ENCODE measurements around the gene CBFB.
A peak's percentile ranks its signal among the peaks of the same experiment; 100 is the strongest.
"Not testable (repeated sequence)": the region's sequence is repeated elsewhere in the genome, so short reads cannot be mapped to it uniquely, and the experiment has no call there.

Gene CBFB

DNA sequence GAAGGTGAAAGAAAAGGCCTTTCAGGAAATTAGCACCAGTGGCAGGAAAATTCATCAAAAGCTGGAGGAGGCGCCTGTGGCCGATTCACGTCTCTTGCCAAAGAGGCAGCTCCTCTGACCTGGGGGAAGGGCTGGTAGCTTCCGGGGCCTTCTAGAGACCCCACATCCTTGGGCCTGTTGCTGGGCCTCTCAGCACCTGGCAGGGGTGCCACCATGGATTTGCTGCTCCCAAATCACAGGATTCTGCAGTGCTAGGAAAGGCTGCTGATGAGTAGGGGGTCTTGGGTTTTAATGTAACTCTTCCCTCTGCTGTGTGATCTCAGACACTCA, 11.6 kb upstream of the CBFB start:
- DNase-seq = no peak

DNA sequence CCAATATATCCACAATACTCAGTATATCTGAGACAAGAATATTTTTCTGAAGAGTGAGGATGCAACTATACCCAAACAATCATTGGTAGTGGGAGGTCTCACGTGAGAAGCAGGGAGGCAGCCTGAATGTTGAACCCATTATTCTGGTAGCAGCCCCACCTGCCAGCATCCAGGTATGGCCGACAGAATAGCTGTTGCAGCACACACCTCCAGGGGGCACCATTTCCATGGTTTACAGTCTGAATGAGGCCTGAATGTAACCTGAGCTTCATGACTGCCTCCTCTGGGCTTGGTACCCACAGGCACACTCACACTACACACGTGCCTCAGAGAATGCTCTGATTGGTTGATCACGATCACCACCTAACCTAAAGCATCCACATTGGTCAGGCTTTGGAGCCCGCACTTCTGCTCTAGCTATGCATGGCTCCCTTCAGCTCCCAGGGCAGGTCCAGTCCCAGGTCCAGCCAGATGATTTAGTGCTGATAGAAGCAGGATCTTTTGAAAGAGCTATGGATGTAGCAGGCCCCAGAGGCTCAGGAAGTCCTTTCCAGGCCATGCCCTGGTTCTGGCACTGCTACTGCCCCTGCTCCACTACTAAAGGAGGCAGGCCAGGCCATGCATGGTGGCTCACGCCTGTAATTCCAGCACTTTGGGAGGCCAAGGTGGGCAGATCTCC, 11.0 kb upstream of the CBFB start:
- peak; percentile 87 for DNase-seq

DNA sequence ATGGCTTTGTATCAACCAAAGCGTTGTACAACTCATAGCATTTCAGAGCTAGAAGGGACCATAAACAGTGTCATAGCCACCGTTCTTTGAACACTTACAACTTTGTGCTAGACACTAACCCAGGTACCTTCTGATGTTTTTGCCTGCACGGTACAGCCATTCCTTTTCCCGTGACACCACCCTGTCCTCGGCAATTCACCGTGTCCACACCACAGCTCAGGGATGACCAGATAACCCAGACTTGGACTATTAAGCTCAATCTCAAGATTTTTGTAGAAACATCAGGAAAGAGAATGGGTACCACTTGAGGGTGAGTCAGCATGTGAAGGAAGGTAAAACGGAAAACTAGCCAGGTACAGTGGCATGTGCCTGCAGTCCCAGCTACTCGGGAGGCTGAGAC, 9.8 kb upstream of the CBFB start:
- DNase-seq = no peak

DNA sequence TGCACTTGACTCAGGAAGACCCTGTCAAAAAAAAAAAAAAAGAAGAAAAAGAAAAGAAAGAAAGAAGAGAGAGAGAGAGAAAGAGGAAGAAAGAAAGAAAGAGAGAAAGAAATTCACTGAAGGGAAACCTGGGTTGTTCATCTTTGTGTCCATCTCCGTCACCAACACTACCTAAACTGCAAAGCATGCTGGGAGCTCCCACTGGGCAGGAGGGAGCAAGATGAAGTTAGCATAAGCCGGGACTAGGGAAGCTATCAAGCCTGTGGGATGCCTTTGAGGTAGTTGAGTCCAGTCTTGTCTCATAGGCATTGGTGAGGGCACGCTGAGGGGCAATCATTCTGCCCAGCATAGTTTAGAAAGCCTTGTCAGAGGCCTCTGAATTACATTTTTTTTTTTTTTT, 7.6 kb upstream of the CBFB start:
- DNase-seq = no peak

DNA sequence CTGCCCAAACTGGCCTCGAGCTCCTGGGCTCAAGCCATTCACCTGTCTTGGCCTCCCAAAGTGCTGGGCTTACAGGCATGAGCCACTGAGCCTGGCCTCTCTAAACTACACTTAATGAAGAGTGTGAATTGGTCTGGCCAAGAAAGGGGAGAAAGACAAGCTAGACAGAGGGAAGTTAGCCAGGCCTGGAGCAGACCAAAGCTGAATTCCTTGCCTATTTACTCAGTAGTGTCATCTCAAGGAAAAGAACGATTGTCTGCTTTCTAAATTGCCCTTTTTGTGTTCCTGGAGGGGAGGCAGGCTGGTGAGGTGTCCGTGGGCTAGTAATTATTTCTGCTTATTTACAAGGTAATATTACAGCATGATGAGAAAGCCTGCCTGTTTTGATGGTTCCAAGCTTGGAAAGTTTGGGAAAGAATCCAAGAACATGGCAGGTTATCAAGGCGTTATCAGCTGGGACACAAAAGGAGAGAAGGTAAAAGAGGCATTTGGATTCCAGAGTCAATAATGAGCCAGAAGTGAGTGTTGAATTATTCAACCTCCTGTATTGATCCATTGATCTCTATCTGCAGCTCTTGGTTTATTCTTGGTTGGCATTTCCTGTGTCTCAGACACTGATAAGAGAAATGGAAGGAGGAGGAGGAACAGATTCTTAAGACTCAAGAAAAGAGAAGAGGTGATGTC, 6.3 kb upstream of the CBFB start:
- no peak for DNase-seq

DNA sequence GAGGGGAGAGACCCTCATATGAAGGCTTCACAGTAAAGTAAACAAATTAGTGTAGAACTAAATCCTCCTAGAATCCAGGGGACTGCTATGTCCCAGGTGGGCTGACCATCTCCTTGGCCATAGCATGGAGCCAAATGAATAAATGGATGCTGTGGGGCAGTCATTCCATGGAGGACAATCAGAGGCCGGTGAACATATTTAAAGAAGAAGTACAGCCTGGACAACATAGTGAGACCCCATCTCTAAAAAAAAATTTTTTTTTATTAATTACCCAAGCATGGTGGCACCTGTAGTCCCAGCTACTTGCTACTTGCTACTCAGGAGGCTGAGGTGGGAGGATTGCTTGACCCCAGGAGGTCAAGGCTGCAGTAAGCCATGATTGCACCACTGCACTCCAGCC, 5.3 kb upstream of the CBFB start:
- no peak for DNase-seq

DNA sequence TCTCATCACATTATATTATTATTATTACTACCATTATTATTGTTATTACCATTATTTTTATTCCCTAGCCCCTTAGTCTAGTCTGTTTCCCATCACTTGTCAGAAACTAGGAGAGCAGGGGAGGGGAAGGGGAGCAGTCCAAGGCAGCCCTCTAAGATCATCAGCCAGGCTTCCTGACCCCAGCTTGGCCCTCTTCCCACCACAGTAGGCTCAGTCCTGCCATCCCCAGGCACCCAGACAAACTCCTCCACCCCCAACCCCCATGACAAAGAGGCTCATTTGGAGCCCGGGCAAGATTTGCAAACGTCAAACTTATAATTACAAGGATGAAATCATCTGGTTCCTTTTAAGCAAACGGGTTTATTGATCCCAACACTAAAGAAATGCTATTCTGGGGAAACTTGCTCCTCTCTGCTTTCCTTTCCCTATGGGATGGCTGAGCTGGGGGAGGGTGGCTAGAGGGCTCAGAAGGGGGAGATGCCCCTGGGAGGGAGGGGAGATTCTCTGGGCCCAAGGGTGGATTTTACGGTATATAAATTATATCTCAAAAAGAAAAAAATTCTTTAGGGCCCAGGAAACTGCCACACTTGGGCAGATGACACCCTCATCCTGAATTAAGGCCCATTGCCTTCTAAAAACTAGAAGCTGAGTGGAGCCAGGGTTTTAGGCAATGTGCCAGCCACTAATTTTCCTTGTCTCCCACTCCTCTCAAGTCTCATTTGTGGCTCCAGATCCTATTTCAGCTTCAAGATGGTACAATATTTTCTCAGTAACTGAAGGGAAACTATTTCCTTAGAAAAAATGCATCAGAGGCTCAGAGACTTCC, 4.4 kb upstream of the CBFB start:
- DNase-seq = no peak

DNA sequence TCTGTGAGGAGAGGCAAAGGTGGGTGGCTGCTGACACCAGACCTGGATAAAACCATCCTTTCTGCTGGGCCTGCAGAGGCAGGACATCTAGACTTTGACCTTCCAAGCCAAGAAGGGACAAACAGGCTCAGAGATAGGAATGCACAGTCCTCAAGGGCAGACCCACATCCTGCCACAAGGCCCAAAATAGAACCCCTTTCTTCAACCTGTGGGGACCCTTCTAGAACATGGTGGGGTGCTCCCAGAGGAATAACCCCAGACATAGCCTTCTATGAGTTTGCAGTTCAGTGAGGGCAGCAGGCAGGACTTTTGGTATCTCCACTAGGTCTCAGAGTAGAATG, 3.8 kb upstream of the CBFB start:
- no peak for DNase-seq

DNA sequence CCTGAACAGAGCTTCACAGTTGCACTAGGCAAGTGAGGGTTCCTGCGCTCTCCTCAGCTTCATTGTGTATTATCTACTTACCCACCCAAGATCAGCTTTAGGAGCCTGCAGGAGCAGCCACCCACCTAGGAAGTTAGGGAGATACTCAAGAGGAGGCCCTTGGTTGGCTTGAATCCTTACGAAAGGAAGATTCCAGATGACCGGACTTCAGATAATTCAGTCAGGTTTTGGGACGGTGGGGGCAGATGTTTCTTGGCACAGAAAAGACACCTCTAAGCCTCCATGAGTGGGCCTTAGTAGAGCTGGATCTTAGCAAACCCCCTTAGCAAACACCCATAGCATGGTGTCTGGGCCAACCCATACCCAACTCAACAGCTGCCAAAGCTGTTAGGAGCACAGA, 2.4 kb upstream of the CBFB start:
- no peak for DNase-seq

DNA sequence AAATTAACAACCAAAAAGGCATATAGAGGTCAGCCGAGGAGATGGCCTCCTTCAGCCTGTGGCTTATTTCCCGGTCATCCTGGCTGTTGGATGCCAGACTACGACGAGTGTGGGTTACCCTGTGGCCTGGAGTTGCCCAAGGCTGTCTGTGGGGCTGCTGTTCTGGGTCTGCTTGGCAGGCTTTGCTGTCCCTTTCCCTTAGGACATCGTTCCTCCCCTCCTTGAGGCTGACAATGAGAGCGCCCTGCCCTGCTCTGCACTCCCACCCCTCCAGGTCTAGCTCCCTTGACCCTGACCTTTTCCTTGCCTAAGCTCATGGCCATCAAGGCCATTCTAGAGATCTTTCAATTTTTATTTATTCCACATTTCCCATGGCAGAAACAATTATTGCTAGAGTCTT, 1.9 kb upstream of the CBFB start:
- DNase-seq = no peak

DNA sequence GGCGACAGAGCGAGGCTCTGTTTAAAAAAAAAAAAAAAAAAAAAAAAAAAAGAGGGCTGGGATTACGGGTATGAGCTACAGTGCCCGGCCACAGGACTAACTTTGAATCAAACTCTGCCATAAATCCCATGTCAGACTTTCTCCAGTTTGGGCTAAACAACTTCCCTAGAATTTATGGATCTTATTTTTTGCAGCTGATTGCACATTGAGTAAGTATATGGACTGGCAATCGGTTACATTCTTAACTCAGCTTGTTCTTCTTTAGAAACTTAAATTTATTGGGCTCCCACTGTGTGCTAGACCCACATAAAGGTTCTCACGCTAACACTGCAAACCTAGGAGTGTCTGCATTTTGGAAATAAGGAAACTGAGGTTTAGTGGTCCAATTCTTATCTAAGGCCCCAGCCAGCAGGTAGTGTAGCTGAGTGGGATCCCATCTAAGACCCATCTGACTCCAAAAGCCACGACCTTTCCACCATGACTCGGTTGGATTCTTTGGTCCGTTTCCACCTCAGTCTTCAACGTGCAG, 718 bp upstream of the CBFB start:
- no peak for DNase-seq

DNA sequence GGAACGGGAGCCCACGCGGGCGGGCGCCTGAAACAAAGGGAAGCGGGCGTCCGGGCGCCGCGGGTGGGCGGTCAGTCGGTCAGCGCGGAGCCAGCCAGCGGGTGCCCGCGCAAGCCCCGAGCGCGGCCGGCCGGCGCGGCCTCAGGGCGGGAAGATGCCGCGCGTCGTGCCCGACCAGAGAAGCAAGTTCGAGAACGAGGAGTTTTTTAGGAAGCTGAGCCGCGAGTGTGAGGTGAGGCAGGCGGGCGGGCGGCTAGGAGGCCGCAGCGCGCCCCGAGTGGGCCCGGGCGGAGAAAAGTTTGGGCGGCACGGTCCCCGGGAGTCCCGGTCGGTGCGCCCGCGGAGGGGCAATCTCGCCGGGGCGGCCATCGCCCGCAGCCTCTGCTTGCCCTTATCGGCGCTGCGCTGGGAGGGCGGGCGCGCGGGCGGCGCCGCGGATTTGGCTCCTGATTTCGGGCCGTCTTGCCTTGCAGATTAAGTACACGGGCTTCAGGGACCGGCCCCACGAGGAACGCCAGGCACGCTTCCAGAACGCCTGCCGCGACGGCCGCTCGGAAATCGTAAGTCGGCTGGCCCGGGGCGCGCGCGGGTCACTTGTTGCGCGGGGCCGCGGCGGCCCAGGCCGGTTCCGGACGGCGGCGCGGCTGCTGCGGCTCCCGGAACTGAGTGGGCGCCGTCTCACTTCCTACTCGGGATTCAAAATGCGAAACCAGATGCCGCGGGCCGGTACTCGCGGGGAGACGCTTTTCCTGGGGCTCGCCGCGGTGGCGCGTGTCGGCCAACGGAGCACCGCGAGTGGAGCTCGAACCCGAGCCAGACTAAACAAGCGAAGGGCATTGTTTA, 526 bp downstream of the CBFB start:
- peak; percentile 50 for DNase-seq

DNA sequence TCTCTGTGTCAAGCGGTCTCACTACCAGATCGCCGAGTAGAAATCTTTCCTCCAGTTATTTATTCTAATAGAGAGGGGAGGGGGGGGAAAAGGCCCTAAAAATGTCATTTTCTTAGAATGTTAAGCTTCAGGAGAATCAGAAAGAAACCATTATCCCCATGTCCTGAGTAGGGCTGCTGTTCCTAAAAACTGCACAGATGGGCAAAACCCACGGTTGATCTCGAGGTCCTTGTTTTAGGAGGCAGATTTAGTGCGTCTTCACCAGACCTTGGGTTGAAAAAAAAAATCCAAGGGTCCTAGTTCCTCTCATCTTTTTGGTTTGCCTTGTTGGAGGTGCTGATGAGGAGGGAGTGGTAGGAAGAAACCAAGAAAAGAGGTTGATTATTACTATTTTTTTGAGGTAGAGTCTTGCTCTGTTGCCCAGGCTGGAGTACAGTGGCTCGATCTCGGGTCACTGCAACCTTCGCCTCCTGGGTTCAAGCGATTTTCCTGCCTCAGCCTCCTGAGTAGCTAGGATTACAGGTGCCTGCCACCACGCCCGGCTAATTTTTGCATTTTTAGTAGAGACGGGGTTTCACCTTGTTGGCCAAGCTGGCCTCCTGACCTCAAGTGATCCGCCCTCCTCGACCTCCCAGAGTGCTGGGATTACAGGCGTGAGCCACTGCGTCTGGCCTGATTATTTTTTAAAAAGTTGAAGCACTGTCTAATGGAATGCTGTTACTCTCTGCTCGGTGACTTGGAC, 1.4 kb downstream of the CBFB start:
- DNase-seq = no peak

DNA sequence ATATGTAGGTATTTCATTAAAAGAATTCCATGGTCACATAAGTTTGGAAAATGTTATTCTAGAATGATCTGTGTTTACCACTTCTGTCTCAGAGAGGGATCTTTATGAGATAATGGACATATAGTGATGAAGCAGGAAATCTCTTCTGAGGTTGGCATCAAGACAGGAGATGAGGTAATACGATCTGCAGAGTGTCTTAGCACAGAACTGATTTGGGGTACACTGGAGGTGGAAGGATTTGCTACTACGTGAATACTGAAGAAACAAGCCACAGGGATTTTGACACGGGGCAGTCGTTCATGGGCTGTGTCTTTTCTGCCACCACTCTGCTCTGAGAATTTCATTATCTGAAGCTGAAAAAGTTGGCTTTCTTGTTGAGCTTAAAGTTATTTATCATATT, 5.5 kb downstream of the CBFB start:
- DNase-seq = no peak

DNA sequence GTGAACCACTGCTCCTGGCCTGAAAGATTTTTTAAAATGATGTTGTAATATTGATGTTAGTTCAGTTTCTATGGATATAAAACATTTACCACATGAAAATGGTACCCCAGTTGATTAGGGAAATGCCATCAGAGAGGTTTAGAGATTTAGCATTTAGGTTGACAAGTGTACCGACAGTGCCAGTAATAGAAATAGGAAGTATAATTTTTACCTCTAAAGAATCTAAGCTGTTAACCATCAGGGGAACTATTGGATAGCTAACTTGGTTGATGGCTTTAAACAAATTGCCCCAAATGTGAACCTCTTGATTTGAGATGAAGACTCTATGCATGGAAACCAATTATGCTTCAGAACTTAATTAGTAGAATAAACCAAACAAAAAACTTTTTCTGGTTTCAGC, 6.4 kb downstream of the CBFB start:
- no peak for DNase-seq

DNA sequence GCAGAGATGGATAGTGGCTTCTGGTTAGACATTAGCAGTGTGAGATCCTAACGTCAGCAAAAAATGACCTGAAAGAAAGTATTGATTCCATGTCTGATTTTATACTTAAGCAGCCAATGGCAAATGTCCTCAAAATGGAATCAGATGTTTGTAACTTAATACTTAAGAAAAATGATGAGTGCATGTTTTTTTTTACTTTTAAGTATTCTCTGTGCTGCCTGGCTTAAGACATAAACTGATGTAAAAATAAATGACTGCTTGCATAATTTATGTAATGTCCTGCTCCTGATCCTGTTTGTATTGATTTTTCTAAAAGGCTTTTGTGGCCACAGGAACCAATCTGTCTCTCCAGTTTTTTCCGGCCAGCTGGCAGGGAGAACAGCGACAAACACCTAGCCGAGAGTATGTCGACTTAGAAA, 7.4 kb downstream of the CBFB start:
- no peak for DNase-seq

DNA sequence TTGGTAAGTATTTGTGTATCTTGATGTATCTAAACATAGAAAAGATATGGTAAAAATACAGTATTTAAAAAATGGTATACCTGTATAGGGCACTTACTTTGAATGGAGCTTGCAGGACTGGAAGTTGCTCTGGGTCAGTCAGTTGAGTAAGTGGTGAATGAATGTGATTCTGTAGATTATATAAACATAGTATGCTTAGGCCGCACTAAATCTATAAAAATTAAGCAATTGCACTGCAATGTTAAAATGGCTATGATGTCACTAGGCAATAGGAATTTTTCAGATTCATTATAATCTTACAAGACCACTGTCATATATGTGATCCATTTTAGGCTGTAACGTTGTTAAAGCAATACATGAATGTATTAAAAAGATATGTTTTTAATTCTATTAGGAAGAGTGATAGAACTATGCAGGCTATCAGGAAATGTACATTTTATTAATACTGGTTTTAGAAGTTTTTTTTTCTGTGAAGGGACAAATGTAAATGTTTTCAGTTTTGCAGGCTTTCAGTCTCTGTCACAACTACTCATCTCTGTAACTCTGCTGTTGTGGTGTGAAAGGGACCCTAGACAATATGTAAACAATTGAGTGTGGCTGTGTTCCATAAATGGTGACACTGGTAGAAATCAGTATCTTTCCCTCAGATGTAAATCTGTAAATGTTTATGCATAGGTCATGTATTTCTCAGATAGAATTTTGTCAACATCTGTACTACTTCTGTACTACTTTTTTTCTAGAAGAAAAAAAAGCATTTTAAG, 10.5 kb downstream of the CBFB start:
- DNase-seq = no peak

DNA sequence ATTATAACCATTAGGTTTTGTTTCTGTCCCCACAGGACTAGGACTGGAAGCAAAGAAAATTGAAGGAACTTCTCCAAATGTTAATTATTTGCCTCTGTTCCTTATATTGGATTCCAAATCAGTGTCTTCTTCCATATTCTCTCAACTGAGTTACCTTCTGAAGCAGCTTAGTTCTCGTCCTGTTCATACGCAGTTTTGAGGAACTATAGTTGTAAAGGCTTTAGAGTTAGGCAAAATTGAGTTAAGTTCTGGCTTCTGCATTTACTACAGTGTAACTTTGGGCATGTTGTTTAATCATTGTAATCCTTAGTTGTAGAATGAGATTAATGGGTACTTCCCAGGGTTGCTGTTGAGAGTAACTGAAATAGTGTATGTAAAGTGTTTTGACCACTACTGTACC, 11.2 kb downstream of the CBFB start:
- DNase-seq = no peak

DNA sequence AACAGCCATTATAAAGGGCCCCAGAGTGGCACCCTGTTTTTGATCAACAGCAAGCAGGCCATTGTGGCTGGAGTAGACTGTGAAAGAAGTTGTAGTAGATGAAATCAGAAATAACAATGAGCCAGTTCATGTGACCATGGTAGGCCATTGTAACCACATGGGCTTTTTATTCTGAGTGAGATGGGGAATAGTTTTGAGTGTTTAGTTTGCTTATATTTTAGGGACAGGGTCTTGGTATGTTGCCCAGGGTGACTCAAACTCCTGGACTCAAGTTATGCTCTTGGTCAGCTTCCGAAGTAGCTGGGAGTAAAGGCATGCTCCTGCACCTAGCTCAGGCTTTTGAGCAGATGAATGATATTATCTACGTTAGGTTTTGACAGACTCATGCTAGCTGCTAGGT, 12.0 kb downstream of the CBFB start:
- DNase-seq = no peak

DNA sequence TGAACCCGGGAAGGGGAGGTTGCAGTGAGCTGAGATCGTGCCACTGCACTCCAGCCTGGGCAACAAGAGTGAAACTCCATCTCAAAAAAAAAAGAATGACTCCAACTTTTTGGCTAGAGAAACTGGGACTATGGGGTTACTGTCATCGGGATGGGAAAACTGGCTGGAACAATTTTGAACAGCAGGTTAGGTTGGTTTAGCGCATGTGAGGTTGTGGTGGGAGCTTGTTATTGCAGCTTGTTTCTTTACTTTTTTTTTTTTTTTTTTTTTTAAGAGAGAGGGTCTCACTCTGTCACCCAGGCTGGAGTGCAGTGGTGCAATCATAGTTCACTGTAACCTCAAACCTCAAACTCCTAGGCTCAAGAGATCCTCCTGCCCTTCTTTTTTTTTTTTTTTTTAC, 12.6 kb downstream of the CBFB start:
- not testable (repeated sequence) for DNase-seq

DNA sequence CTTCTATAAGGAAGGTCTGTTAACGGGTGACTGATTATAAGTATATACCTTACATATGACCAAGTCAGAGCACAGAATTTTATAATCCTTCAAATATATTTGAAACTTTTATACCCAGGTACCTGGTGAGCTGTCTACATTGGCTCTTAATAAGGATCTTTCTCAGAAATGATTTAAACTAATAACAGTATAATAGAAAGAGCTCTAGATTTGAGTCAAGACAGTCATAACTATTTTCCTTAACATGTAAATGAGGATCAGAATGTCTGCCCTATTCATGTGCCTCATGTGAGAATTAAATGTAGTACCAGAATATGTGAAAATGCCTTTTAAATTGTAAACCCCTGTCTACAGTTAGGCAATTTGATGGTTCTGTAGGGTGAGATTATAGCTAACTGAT, 14.5 kb downstream of the CBFB start:
- DNase-seq = no peak

DNA sequence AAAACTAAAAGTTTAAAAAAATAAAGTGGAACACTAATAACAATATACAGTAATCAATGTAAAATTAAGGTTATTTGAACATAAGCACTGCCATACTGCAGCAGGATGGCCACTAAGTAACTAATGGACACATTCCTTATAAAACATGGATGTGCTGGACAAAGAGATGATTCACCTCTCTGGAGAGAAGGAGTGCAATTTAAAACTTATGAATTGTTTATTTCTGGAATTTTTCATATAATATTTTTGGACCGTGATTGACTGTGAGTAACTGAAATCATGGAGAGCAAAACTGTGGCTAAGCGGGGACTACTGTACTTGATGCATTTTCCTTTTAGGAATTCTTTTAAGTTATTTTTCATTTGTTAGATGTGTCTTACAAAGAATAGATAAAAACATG, 21.8 kb downstream of the CBFB start:
- DNase-seq = no peak
